ENCODE results near the gene DYRK3.

- TF ChIP-seq MTA1 (IDR thresholded peaks at IDR 0.05; ENCODE audit: borderline replicate concordance) (no peak), TCF7L2 (IDR thresholded peaks at IDR 0.05; ENCODE audit: low read depth, low read length) (no peak), GATA2 (CRISPR knock-in tag; IDR thresholded peaks at IDR 0.05) (no peak), FOS (IDR thresholded peaks at IDR 0.05; ENCODE audit: extremely low read depth, insufficient read length) (no peak), SRSF1 (IDR thresholded peaks at IDR 0.05; ENCODE audit: low read depth, low read length) (no peak), SMARCC2 (IDR thresholded peaks at IDR 0.05; ENCODE audit: low read depth) (no peak), ZNF76 (CRISPR knock-in tag; IDR thresholded peaks at IDR 0.05; ENCODE audit: borderline replicate concordance) (no peak), HDGF (IDR thresholded peaks at IDR 0.05) (0 out of 2 replicates have a peak, but pooled peaks have one; percentile 15), POLR2AphosphoS5 (IDR thresholded peaks at IDR 0.05; ENCODE audit: control insufficient read depth, insufficient read depth, low read depth, low read length) (no peak), RCOR1 (IDR thresholded peaks at IDR 0.05; ENCODE audit: borderline replicate concordance in 1 of 2, low read depth in 2 of 2, low read length in 2 of 2) (no peak), BCL6 (CRISPR knock-in tag; IDR thresholded peaks at IDR 0.05) (no peak), CHD2 (IDR thresholded peaks at IDR 0.05; ENCODE audit: low read depth, low read length) (no peak)
- TF ChIP-seq, protein P1, sequence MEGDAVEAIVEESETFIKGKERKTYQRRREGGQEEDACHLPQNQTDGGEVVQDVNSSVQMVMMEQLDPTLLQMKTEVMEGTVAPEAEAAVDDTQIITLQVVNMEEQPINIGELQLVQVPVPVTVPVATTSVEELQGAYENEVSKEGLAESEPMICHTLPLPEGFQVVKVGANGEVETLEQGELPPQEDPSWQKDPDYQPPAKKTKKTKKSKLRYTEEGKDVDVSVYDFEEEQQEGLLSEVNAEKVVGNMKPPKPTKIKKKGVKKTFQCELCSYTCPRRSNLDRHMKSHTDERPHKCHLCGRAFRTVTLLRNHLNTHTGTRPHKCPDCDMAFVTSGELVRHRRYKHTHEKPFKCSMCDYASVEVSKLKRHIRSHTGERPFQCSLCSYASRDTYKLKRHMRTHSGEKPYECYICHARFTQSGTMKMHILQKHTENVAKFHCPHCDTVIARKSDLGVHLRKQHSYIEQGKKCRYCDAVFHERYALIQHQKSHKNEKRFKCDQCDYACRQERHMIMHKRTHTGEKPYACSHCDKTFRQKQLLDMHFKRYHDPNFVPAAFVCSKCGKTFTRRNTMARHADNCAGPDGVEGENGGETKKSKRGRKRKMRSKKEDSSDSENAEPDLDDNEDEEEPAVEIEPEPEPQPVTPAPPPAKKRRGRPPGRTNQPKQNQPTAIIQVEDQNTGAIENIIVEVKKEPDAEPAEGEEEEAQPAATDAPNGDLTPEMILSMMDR (IDR thresholded peaks at IDR 0.05 in 2 of 3, conservative IDR thresholded peaks at IDR 0.05 in 1 of 3; ENCODE audit: insufficient read depth in 2 of 3, low read depth in 1 of 3, low read length in 3 of 3) = no peak
- TF ChIP-seq, protein P2, sequence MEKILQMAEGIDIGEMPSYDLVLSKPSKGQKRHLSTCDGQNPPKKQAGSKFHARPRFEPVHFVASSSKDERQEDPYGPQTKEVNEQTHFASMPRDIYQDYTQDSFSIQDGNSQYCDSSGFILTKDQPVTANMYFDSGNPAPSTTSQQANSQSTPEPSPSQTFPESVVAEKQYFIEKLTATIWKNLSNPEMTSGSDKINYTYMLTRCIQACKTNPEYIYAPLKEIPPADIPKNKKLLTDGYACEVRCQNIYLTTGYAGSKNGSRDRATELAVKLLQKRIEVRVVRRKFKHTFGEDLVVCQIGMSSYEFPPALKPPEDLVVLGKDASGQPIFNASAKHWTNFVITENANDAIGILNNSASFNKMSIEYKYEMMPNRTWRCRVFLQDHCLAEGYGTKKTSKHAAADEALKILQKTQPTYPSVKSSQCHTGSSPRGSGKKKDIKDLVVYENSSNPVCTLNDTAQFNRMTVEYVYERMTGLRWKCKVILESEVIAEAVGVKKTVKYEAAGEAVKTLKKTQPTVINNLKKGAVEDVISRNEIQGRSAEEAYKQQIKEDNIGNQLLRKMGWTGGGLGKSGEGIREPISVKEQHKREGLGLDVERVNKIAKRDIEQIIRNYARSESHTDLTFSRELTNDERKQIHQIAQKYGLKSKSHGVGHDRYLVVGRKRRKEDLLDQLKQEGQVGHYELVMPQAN (IDR thresholded peaks at IDR 0.05; ENCODE audit: borderline replicate concordance) = no peak
Observed at GRCh38 chr1:206691604-206692003, 56.3 kb downstream of the DYRK3 start.
